UCSD-AML1 (cell line): Measurements from ENCODE around the gene HYDIN.

Experiments used
- DNase-seq: peaks from one replicate; lab custom pipeline; 2025; ENCODE audit not compliant: unreplicated experiment; lab: John Stamatoyannopoulos, UW

Gene HYDIN

DNA sequence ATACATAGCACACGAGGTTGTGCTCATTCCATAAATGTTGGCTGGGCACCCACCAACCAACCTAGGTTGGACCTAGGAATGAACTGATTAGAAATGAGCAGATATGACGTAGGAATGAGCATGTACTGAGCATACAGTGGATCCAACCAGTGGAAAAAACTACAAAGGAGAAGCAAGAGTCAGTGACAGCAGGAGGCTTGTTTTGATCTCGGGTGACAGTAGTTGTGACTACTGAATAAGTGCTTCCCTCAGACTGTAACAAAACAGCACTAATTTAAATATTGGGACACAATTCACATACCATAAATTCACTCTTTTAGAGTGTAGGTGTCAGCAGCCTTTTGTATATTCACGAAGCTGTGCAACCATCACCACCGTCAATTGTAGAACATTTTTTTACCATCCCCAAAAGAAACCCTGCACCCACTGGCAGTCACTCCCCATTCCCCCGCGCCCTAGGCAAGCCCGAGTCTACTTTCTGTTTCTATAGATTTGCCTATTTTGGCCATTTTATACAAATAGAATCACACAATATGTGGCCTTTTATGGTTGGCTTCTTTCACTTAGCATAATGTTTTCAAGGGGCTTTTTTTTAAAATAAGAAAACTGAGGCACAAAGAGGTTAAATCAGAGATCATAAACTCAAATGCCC lies 436.5 kb downstream of the HYDIN start:
- no peak for DNase-seq

- no peak for DNase-seq
Measured at GRCh38 chr16:70790815-70791214, 439.7 kb downstream of the HYDIN start.

DNA sequence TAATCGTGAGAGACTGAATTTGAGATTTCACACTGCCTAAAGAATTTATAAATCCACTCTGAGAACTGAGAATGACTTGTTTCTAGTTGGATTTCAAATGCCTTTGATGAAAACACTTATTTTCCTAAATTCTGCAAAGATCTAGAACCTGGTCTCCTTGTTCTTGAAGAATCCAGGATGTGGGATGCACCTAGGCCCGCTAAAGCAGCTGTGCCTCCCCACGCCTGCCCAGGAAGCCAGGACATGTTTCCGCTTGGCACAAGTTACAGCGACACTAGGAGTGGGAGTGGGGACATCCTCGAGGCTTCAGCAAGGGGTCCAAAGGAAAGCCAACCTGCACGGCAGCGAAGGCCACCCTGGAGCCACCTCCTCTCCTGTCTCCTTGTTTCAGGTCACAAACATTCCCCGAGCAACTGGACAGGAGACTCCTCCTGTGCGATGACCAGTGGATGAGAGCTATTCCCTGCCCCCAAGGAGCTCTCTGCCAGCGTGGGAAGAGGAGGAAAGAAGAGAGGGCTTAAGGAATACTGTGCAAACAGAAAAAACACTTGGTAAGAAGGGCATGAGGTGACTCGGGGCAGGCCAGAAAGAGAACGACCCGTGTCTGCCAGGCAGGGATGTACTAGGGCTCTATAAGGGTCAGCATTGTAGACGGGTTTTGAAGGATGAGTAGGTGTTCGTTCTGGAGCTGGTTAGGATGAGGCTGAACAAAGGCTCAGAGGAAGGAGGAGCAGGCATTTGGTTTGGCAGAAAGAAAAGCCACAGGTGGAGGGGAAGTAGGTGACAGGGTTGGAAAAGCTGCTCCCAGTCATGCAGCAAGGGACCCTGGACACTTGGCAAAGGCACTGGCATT lies 440.7 kb downstream of the HYDIN start:
- no peak for DNase-seq

DNA sequence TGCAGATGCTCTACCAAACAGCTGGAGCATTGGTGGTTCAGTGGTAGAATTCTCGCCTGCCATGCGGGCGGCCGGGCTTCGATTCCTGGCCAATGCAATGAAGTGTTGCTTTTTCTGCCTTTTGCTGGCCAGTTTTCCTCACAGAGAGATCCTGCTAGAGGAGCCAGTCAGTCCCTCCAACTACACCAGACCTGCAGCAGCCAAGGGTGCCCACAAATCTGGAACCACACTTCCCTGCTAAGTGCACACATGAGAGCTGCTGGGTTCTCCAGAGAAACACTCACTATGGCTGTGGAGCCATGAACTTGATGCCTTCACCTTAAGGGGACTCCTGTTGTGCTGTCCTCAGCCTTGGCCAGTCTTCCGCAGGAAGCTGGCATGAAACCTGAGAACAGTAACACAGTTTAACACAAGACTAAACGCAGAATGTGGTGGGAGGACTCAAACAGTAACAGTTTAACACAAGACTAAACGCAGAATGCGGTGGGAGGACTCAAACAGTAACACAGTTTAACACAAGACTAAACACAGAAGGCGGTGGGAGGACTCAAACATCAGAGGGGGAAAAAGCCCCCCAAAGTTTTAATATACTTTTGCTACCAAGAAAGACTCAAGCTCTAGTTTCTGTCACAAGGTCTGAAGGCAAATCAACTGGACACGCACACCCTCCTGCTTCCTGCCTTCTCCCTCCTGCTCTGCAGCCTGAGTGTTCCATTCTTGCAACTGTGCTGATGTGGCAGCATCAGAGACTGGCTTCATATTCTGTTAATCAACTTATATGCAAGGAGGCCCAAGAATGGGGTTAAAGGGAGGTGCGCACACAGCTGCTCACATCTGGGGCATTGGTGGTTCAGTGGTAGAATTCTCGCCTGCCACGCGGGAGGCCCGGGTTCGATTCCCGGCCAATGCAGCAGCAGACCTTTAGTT lies 441.6 kb downstream of the HYDIN start:
- peak; percentile 11 for DNase-seq

DNA sequence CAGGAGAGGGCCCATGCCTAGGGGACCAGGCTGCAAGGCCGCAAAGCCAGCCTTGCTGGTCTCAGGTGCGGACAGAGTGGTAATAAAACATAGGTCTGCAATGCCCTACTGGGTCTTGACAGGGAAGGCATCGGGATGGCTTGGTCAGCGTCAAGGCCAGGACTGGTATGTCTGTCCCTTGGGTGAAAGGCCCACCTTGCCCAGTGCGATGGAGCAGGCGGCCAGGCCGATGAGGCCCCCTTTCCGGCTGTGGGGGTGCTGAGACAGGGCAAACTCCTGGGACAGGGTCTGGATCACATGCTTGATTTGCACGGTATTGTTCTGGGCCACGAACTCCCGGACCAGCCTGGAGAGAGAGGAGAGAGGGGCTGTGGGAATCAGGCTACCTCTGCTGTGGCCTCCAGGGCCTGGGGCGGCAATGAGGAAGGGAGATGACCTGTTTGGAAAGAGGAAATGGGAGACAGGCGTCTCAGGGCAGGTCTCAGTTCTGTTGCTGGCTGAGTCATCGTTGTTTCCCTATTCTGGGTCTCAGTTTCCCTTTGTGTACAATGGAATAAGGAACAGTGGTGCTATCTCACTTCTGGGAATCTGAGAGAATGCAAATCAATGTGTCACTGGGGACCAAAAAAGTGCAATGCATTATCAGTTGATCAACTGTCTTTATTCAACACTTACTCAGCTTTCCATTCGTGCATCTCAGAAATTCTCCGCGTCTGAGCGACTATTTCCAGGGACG lies 444.3 kb downstream of the HYDIN start:
- no peak for DNase-seq

- no peak for DNase-seq
Measured at GRCh38 chr16:70784692-70785555, 445.6 kb downstream of the HYDIN start.

GRCh38 chr16:70782237-70782636 lies 448.3 kb downstream of the HYDIN start:
- no peak for DNase-seq

GRCh38 chr16:70781800-70782199 lies 448.7 kb downstream of the HYDIN start:
- DNase-seq = no peak

GRCh38 chr16:70780546-70780945 lies 450.0 kb downstream of the HYDIN start:
- DNase-seq = no peak

- DNase-seq = no peak
Measured at GRCh38 chr16:70779361-70779760, 451.2 kb downstream of the HYDIN start.

GRCh38 chr16:70778901-70779309 lies 451.6 kb downstream of the HYDIN start:
- peak; percentile 14 for DNase-seq

DNA sequence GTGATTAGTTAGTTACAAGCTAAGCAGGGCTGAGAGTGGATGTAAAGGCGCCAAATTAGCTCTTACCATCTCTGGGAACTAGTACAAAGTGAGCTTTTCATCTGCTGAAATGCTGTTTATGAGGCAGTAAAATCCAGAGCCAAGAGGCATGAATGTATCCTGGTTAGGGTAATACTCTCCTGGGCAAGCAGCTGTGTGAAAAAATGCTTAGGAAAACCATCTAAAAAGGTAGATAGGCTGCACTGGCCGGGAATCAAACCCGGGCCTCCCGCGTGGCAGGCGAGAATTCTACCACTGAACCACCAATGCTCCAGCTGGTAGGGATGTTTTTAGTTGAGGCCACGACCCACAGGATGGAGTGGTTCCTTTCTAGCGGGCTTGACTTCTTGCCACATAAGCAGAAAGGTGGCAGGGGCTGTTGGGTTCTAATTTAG lies 452.5 kb downstream of the HYDIN start:
- DNase-seq = no peak

GRCh38 chr16:70777496-70777895 lies 453.0 kb downstream of the HYDIN start:
- no peak for DNase-seq

DNA sequence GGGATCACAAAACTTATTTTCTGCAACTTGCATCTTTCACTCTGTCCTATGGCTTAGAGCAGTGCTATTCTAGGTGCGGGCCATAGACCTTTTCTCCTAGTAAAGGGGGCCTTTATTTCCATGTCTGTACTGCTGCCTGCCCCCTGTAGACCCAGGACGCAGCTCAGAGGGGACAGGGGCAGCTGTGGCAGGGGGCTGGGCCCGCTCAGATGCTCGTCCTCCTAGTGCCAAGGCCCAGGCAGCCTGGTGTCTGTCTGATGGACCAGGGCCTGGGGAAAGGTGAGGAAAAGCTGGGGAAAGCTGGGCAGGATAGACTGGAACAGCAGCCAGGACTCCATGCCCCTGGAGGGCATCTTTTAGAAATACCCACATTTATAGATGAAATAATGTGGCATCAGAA lies 455.1 kb downstream of the HYDIN start:
- DNase-seq = no peak

DNA sequence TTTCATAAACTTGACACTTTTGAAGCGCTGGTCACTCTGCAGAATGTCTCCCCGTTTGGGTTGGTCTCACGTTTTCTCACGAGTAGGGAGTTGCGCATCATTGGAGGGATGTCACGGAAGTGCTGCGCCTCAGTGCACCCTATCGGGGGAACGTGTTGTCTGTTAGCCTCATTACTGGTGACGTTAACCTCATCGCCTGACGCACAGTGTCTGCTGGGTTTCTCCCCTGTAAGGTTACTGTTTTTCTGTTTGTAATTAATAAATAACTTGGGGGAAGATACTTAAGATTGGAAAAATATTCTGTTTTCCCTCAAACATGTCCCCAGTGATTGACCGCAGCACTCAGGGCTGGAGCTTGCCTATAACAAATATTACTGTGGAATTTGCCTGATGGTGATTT lies 456.3 kb downstream of the HYDIN start:
- no peak for DNase-seq

DNA sequence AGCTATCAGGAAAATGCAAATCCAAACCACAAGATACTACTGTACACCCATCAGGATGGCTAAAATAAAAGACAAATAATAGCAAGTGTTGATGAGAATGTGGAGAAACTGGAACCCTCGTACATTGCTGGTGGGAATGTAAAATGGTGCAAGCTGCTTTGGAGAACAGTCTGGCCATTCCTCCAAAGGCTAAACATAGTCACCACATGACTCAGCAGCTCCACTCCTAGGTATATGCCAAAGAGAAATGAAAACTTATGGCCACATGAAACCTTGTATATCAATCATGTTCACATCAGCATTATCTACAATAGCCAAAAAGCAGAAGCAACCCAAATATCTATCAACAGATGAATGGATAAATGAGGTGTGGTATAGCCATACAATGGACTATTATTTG lies 458.0 kb downstream of the HYDIN start:
- DNase-seq = no peak

DNA sequence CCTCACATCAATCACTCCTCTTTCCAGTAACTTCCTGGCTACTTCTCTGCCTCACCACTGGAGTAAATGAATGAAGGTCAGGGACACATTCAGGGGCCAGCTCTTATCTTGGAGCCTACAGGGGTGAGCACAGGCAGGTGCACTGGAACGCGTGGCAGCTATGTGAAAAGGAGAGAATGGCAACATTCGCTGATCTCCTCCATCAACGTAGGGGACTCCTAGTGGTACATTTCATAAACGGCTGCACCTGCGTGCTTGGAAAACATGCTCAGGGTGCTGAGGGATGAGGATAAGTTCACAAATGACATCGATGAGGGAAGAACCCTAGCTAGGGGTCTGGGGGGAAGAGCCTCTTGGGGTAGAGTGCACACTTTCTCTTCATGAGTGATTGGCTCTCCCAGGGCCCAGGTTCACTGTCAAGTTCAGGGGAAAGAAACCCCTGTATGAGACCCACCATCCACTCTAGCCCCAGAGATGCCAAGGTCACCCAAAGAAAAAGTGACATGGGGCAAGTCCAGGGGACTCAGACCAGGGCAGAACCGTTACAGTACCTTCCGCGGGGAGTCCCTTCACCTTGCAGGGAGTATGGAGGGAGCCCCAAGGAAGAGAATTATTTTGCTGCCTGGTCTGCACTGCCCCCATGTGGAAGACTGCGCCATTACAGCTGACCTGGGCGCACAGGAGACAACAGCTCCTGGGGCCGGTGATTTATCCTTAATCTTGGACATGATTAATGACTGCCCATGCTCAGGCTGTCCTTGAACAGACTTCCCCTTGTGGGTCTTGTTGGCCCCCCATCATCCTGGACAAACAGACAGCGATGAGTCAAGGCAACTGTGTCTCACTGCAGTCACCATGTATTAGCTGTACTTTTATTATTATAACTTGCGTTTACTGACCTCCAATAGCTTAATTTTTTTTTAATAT lies 459.6 kb downstream of the HYDIN start:
- peak; percentile 65 for DNase-seq

DNA sequence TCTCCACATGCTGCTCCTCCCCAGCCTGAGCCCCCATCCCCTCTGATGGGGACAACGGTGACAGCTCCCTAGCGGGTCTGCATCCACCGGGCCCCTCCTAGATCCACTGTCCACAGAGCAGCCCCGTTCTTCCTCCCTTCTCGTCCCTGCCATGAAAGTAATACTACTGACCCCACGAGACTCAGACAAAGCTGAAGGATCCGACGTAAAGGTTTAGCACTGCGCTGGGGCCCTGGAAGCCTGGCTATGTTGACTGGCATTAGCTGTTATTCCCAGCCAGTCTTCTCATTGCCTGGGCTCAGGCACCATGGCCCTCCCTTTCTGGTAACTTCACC lies 460.3 kb downstream of the HYDIN start:
- DNase-seq = no peak

DNA sequence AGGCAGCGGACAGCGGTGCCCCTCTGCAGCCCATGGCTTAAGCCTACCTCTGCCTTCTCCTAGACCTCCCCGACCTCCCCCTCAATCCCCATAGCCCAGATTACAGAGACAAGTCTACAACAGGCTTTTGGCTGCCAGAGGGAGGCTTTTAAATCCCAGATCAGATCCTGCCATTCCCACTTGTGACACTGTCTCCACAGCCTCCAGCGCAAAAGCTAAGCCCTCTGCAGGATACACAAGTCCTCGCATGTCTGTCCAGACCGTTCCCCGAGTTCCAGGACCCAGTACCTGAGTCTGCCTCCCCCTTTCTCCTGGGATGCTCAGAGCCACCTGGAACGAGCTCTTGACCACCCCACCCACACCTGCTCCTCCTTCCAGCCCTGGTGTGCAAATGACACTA lies 460.8 kb downstream of the HYDIN start:
- DNase-seq = no peak
